G401.6 (cell line): ENCODE measurements around the gene FNDC4.
"Not testable (repeated sequence)": the region's sequence is repeated elsewhere in the genome, so short reads cannot be mapped to it uniquely, and the experiment has no call there.

ENCODE experiments used
- FAIRE-seq: peaks from 2 replicates; lab custom pipeline; 2012; peaks lifted over from hg19 to GRCh38; lab: Jason Lieb, UNC

FNDC4 gene

DNA sequence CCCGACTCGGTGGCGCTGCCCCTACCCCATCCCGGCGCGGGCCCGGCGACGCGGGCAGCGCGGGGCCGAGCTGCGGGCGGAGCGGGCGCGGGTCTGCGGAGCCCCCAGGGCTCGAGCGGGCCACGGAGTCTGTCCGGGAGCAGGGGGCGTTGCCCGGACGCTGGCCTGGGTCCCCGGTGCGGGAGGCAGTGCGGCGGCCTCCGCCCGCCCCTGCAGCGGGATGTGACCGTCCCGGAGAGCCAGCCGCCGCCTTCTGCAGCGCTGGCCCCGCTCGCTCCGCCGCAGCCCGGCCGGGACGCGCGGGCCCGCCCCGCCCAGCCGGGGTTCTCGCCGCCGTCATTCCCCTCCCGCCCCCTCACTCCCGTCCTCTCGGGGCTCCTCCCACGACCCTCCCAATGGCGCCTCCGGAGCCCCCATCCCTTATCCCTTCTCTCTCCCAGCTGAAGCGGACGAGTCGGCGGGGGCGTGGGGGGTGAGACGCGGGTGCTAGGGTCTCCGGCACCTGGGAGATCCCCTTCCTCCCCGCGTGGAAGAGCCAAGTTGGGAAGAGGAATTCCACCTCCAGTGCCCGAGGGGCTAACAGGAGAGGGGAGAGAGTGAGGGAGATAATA, at the start of gene FNDC4:
TSS of gene FNDC4 (minus strand) at position 257 of the 611 bp plus-strand sequence. CDS start 521 bp downstream, outside the sequence.
- FAIRE-seq, result no peak

DNA sequence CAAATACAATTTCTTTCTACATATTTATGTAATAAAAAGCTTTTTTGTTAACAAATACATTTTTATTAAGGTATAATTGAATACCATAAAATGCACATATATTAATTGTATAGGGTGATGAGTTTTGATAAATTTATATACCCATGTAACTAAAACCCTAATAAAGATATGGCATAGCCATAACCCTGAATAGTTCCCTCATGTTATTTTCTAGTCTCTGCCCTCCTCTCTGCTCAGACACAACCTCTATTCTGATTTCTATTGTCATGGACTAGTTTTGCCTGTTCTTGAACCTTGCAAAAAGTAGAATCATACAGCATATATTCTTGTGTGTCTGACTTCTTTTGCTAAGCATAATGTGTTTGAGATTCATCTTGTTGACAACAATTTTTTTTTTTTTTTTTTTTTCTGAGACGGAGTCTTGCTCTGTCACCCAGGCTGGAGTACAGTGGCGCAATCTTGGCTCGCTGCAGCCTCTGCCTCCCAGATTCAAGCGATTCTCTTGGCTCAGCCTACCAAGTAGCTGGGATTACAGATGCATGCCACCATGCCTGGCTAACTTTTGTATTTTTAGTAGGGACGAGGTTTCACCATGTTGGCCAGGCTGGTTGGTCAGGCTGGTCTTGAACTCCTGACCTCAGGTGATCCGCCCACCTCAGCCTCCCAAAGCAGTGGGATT, 49.3 kb upstream of the FNDC4 start:
- FAIRE-seq, result no peak

DNA sequence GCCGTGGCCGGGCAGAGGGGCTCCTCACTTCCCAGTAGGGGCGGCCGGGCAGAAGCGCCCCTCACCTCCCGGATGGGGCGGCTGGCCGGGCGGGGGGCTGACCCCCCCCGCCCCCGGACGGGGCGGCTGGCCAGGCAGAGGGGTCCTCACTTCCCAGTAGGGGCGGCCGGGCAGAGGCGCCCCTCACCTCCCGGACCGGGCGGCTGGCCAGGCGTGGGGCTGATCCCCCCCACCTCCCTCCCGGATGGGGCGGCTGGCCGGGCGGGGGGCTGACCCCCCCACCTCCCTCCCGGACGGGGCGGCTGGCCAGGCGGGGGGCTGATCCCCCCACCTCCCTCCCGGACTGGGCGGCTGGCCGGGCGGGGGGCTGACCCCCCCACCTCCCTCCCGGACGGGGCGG, 44.6 kb upstream of the FNDC4 start:
- not testable (repeated sequence) for FAIRE-seq

GRCh38 chr2:27538839-27539450, 43.9 kb upstream of the FNDC4 start:
- FAIRE-seq, result not testable (repeated sequence)

- no peak for FAIRE-seq
These were observed 42.3 kb upstream of the FNDC4 start for GRCh38 chr2:27537287-27537686.

- FAIRE-seq, result no peak
These were observed 37.0 kb upstream of the FNDC4 start for GRCh38 chr2:27531983-27532382.

GRCh38 chr2:27527182-27527581, 32.2 kb upstream of the FNDC4 start:
- no peak for FAIRE-seq

GRCh38 chr2:27522400-27522945, 27.5 kb upstream of the FNDC4 start:
- no peak for FAIRE-seq

GRCh38 chr2:27520316-27520715, 25.3 kb upstream of the FNDC4 start:
- no peak for FAIRE-seq

GRCh38 chr2:27518782-27519113, 23.7 kb upstream of the FNDC4 start:
- FAIRE-seq, result no peak

DNA sequence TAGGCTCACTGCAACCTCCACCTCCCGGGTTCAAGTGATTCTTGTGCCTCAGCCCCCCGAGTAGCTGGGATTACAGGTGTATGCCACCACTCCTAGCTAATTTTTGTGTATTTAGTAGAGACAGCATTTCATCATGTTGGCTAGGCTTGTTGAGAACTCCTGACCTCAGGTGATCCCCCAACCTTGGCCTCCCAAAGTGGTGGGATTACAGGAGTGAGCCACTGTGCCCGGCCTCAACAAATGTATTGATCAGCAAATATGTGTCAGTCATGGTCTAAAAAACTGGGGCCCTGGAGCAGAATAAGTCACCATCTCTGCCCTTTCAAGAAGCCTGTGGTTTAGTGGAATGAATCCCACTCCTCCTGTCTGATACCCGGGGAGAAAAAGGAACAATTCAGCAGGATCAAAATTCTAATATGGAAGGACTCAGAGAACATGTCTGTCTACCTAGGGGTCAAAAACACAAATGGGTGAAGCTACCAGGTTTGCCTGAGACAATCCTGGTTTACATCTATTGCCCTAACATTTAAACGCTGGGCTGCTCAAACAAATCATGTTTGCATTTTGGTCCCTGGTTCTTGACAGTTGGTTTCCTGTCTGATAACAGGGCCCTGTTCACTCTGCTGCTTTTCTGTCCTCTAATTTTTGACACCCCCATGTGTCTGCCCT, 23.2 kb upstream of the FNDC4 start:
- FAIRE-seq, result no peak

GRCh38 chr2:27509326-27509725, 14.3 kb upstream of the FNDC4 start:
- no peak for FAIRE-seq

DNA sequence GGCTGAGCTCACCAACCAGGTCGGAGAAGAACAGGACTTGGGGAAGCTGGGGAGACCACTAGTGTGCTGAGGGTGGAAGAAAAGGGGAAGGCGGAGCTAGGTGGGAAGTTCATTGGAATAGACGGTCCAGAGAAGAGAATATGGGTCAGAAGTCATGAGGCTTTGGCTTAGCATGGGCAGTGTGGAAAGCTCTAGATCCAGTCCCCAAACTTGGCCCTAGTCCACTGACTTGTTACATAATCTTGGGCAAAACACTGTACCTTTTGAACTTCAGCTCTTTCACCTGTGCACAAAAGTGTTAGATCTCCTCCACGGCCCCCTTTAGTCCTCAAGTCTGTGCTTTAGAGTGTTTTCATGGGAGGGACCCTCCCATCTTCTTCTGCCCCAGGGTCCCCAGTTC, 12.3 kb upstream of the FNDC4 start:
- no peak for FAIRE-seq

DNA sequence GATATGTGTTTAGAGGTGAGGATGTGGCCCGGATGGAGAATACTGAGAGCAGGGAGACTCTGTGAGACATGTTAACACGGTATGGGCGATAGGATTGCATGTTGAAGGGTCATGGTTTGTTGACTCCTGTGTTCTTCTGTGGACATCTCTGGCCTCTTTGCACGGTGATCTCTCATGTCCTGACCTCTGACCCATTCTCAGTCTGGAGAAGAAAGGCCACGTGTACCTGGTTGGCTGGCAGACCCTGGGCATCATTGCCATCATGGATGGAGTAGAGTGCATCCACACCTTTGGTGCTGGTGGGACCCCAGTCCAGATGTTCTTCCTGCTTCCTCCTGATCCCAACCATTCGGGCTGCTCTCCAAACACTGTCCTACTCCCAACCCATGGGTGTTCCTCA, 11.6 kb upstream of the FNDC4 start:
- FAIRE-seq, result no peak

GRCh38 chr2:27502142-27502541, 7.1 kb upstream of the FNDC4 start:
- no peak for FAIRE-seq

DNA sequence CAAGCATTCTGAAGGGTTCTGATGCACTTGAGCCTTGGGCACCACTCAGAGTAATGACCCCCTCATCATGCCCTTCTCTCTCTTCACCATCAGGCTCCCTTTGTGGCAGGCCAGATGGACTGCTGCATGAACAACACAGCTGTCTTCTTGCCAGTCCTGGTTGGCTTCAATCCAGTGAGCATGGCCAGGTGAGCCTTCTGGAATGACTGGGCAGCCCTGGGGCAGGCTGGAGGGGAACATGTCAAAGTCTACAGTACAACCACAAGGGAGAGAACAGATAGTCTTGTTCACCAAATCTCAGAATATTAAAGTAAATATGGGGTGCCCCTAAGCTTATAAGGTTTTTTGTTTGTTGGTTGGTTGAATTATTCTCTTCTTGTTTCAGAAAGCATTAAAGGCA, 6.0 kb upstream of the FNDC4 start:
- FAIRE-seq, result no peak

DNA sequence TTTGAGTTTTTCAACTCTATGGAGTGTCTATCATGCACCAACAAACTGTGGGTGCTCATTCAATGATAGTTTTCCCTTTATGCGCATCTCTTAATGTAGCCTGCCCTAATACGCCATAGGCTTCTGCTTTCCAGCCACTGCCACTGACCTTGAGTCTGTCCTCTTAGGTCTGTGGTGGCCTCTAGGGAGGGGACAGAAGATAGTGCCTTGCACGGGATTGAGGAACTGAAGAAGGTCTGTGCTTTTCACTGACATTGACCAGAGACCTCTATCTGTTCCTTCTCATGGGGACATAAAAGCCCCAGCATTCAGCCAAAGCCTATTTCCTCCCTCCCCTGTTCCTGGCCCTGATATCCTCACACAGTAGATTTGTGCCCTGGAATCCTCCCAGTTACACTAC, 4.0 kb upstream of the FNDC4 start:
- FAIRE-seq, result no peak

- no peak for FAIRE-seq
These were observed 2.3 kb upstream of the FNDC4 start for GRCh38 chr2:27497288-27497627.

DNA sequence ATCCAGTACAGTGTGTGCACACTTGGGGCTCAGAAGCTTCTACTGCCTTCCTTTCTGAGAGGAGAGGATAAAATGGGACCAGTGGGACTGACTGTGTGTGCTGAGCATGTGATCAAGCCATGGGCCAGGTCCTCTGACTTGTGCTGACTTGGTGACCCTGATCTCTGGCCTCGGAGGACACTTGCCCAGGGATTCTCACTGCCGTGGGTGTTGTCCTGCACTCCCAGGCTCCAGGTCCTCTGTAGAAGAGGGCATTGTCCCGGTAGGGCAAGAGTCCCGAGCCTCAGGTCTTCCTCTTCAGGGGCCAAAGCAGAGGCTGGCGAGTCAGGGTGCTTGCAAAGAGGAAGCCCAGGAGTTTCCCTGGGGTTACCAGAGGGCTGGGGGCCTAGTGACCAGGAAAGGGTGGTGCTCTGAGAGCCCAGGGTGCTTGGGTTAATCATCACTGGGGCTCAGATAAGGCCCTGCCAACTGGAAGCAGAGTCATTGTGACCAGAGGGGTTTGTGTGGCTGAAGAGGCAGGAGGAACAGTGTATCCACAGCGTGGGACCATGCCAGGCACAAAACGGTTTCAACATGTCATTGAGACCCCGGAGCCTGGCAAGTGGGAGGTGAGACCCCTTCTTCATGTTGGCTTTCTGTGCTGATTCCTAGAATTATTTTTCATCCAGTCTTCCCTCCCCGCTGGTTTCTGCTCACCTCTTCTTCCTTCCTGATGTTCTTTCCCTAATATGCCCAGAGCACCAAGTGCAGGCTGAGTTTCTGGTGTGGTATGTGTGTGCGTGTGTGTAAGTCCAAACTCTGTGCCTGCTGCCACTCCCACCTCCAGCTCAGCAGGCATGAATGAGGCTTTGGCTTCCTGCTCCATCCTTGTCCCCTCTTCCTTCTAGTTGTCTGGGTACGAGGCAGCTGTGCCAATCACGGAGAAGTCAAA, 1.6 kb upstream of the FNDC4 start, which contains the start of gene GCKR:
TSS of gene GCKR (plus strand) at position 483 of the 931 bp plus-strand sequence. CDS start at position 549, 66 bp downstream.
- no peak for FAIRE-seq

DNA sequence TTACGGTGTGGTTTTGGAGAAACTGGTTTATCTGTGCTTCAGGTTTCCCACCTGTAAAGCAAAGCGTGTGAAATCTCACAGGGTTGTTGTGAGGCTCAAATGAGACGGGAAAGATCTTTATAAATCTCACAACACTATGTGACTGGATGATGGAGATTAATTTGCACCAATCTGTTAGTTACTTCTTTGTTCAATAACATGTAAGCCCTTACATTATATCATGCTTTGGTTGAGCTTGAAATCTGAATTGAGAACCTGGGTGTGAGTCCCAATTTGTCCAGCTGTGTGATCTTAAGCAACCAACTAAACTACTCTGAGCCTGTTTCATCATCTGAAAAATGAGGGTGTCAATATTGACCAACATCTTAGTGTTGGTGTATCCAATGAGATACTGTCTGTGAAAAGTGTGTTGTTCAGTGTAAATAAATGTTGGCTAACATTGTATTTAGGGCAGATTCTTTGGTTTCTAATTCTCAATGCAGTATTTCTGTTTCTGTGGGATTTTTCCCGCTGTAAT, 898 bp upstream of the FNDC4 start:
- no peak for FAIRE-seq

GRCh38 chr2:27494284-27494943, 586 bp downstream of the FNDC4 start:
- no peak for FAIRE-seq
